Measurements from ENCODE around the gene MIOX. TPM values are rescaled to one million over a fixed set of nuclear protein-coding genes. Genes with fewer than 3 reads are reported as not detected.

Gene MIOX
- total RNA-seq, 1 donor from 2014 or later: 0.35 TPM

DNA sequence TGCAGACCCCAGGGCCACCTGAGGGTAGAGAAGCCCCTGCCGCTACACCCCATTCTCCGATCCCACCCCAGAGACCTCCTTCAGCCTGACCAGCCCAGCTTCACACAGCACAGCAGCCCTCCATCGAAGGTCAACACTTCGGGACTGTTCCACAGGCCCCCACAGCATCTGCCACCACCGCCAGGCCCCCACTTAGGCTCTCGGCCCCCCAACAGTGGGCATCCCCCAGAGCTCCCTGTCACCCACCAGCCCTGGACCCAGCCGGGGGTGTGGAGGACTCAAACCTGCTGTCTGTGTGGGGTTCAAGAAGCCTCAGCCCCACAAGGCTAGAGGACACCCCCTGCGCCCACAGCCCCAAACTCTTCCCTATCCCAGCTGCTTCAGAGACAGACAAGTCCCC lies 18.0 kb upstream of the MIOX start:
- no peaks in the 10 kb centered on the region for H3K9me3 Mint-ChIP-seq
- no peak for DNase-seq (ENCODE audit: low read depth, low spot score)
- H3K36me3 Mint-ChIP-seq (ENCODE audit: low read depth): peaks cover 4% of the 10 kb centered on the region
- no peaks in the 10 kb centered on the region for H3K27me3 Mint-ChIP-seq (ENCODE audit: low read depth)
- TF ChIP-seq, protein P1, sequence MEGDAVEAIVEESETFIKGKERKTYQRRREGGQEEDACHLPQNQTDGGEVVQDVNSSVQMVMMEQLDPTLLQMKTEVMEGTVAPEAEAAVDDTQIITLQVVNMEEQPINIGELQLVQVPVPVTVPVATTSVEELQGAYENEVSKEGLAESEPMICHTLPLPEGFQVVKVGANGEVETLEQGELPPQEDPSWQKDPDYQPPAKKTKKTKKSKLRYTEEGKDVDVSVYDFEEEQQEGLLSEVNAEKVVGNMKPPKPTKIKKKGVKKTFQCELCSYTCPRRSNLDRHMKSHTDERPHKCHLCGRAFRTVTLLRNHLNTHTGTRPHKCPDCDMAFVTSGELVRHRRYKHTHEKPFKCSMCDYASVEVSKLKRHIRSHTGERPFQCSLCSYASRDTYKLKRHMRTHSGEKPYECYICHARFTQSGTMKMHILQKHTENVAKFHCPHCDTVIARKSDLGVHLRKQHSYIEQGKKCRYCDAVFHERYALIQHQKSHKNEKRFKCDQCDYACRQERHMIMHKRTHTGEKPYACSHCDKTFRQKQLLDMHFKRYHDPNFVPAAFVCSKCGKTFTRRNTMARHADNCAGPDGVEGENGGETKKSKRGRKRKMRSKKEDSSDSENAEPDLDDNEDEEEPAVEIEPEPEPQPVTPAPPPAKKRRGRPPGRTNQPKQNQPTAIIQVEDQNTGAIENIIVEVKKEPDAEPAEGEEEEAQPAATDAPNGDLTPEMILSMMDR (conservative IDR thresholded peaks at IDR 0.05): no peak
- no peak overlapping the region for H3K4me3 Mint-ChIP-seq
- H3K4me1 Mint-ChIP-seq: peaks cover 14% of the 10 kb centered on the region
- peak overlapping the region; percentile 83 for H3K27ac Mint-ChIP-seq (ENCODE audit: unreplicated experiment)

DNA sequence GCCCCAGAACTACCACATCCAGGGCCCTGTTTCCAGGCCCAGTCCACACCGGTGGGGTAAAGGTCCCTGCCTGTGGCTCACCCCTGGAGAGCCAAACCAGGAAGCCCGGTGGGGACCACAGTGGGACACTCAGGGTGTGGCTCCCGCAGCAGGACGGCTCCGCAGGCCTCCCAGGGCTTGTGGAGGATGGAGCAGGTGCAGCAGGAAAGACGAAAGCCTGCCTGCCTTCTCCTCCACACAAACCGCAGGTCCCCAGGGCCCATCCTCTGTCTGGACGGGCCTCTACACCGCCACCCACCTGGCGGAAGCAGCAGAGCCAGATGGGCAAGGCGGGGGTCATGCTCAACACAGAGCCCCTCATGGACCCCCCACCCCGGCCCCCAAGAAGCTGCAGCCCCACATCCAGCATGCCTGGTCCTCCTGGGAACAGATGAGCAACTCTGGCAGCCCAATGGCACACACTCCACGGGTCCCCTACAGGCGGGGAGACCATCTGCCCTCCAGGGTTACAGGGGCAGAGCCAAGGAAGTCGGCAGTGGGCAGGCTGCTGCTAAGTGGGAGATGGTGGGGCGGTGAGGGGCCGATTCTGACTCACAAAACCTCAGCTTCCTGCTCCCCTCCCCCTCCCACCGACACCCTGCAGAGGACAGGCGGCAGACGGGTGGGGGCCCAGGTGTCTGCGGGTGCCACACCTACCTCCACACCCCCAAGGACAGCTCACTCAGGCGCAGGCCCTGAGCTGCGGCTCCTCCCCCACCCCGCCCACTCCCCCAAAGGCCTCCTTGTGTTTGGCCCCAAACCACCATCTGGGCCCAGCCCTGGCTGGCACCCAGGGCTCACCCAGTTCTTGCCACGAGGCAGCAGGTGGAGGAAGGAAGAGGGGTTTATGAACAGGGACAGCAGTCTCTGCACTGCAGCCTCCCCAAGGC lies 17.0 kb upstream of the MIOX start:
- Mint-ChIP-seq H3K9me3 (no peaks in the 10 kb centered on the region), H3K4me1 (peaks cover 20% of the 10 kb centered on the region), H3K4me3 (no peak overlapping the region), H3K36me3 (ENCODE audit: low read depth) (peaks cover 4% of the 10 kb centered on the region), H3K27me3 (ENCODE audit: low read depth) (no peaks in the 10 kb centered on the region), H3K27ac (ENCODE audit: unreplicated experiment) (no peak overlapping the region)
- no peak for DNase-seq (ENCODE audit: low read depth, low spot score)
- TF ChIP-seq, protein P1 (conservative IDR thresholded peaks at IDR 0.05): no peak

DNA sequence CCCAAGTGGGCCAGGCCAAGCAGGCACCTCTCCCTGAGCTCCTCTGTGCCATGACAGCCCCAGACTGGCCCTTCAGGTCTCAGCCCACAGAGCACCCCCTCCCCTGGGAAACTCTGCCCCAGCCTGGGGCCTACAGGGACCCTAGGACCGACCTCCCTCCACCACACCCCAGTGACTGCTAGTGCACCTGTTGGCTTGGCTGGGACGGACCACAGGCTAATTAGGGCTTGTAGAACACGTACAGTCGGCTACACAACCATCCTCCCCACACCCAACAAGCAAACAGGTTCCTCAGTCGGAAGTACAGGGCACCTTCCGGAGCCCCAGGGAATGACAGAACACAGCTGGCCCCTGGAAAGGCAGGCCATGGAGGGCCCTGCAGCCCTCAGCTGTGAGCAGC lies 16.2 kb upstream of the MIOX start:
- H3K36me3 Mint-ChIP-seq (ENCODE audit: low read depth): peaks cover 4% of the 10 kb centered on the region
- H3K27me3 Mint-ChIP-seq (ENCODE audit: low read depth): peaks cover under 1% of the 10 kb centered on the region
- no peak overlapping the region for H3K27ac Mint-ChIP-seq (ENCODE audit: unreplicated experiment)
- TF ChIP-seq, protein P1 (conservative IDR thresholded peaks at IDR 0.05): no peak
- H3K4me3 Mint-ChIP-seq: peak overlapping the region; percentile 41
- DNase-seq (ENCODE audit: low read depth, low spot score): no peak
- H3K9me3 Mint-ChIP-seq: no peaks in the 10 kb centered on the region
- H3K4me1 Mint-ChIP-seq: peaks cover 22% of the 10 kb centered on the region

DNA sequence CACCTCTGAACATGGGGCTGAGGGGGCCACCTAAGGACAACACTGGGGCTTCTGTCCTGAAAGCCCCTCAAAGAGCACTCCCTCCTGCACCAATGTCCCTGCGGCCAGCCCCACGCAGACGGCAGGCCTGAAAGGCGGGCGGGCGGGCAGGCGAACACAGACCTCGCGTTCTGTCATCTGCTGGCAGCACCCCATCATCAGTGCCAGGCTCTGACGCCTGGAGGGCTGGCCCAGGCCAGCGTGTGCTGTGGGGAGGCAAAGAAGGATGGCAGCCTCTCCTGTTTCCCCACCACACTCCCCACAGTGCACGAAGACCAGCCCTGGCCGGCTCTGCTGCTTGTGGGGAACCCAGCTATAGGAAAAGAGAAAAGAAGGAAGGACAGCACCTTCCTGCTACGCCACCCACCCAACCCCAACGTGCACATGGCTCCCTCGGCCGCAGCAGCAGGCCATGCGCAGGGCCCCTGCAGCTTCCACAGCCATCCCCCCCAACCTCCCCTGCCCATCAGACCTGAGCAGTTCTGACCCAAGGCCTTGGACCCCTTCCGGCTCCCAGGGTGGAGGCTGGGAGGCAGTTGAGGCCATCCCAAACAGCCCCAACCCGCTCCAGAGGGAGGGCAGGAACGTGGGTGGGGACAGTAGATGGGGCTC lies 15.3 kb upstream of the MIOX start:
- Mint-ChIP-seq H3K4me1 (peaks cover 23% of the 10 kb centered on the region), H3K27me3 (ENCODE audit: low read depth) (peaks cover 2% of the 10 kb centered on the region), H3K4me3 (peak overlapping the region; percentile 73), H3K9me3 (no peaks in the 10 kb centered on the region), H3K36me3 (ENCODE audit: low read depth) (peaks cover 4% of the 10 kb centered on the region), H3K27ac (ENCODE audit: unreplicated experiment) (no peak overlapping the region)
- DNase-seq (ENCODE audit: low read depth, low spot score): no peak
- TF ChIP-seq, protein P1 (conservative IDR thresholded peaks at IDR 0.05): no peak

DNA sequence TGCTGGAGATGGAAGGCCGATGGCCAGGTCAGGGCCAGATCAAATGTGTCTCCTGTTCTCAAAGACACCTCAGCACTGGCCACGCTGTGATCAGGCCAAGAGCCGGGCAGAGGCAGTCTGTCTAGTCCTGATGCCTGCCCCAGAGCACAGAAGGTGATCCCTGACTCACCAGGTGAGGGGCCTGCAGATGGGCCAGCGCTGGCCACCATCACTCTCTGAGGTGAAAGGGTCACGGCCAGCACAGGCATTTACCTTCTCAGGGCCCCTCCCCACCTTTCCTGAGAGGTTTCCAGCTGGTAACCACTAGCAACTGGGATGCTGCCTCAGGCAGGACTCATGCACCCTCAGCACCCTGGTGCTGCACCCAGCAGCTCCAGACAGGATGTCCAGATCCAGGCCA lies 14.7 kb upstream of the MIOX start:
- Mint-ChIP-seq H3K36me3 (ENCODE audit: low read depth) (peaks cover under 1% of the 10 kb centered on the region), H3K9me3 (no peaks in the 10 kb centered on the region), H3K27me3 (ENCODE audit: low read depth) (peaks cover 4% of the 10 kb centered on the region), H3K4me1 (peaks cover 28% of the 10 kb centered on the region), H3K4me3 (peak overlapping the region; percentile 73), H3K27ac (ENCODE audit: unreplicated experiment) (no peak overlapping the region)
- no peak for DNase-seq (ENCODE audit: low read depth, low spot score)
- TF ChIP-seq, protein P1 (conservative IDR thresholded peaks at IDR 0.05): no peak
